OCI-LY7 (cell line): Measurements from ENCODE around the gene MON2.

Experiments
- EZH2phosphoT487 ChIP-seq: fragments of 200-600 bp; sonication (generic); IDR thresholded peaks from 2 replicates; pipeline ENCODE4 v1.6.1; 2018; ENCODE audit warnings: low read depth, borderline replicate concordance, mild to moderate bottlenecking, mixed run types, antibody characterized with exemption, low read length, moderate library complexity, mixed read lengths
- TF ChIP-seq, protein P1 (sequence below): fragments of 200-600 bp; sonication (generic); conservative IDR thresholded peaks from 2 replicates; pipeline ENCODE4 v1.5.1; 2014; ENCODE audit warnings: mild to moderate bottlenecking, antibody characterized with exemption, low read length, moderate library complexity, mixed read lengths

DNA sequence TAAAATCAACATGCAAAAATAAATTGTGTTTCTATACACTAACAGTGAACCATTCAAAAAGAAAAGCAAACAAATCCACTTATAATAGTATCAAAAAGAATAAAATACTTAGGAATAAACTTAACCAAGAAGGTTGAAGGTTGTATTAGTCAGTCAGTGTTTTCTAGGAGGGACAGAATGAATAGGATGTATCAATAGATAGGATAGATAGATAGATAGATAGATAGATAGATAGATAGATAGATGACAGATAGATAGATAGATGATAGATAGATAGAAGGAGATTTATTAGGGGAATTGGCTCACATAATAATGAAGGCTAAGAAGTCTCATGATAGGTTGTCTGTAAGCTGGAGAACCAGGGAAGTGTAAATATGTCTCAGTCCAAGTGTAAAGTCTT is 37.2 kb upstream of the MON2 start:
- no peak for TF ChIP-seq EZH2phosphoT487
- TF ChIP-seq, protein P1, sequence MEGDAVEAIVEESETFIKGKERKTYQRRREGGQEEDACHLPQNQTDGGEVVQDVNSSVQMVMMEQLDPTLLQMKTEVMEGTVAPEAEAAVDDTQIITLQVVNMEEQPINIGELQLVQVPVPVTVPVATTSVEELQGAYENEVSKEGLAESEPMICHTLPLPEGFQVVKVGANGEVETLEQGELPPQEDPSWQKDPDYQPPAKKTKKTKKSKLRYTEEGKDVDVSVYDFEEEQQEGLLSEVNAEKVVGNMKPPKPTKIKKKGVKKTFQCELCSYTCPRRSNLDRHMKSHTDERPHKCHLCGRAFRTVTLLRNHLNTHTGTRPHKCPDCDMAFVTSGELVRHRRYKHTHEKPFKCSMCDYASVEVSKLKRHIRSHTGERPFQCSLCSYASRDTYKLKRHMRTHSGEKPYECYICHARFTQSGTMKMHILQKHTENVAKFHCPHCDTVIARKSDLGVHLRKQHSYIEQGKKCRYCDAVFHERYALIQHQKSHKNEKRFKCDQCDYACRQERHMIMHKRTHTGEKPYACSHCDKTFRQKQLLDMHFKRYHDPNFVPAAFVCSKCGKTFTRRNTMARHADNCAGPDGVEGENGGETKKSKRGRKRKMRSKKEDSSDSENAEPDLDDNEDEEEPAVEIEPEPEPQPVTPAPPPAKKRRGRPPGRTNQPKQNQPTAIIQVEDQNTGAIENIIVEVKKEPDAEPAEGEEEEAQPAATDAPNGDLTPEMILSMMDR, result no peak
